A673 (cell line): ENCODE results near the gene METTL22.

Experiments
- CTCF ChIP-seq: fragments of 300-800, 200-600 bp; sonication (generic); conservative IDR thresholded peaks from 2 replicates; pipeline ENCODE4 v1.5.1; 2017; ENCODE audit warnings: low read depth, mild to moderate bottlenecking, antibody characterized with exemption, low read length, moderate library complexity, mixed read lengths
- EZH2 ChIP-seq: fragments of 200-600 bp; sonication (generic); IDR thresholded peaks from 2 replicates; pipeline ENCODE4 v1.6.1; 2017; ENCODE audit warnings: borderline replicate concordance, low read depth, mild to moderate bottlenecking, mixed read lengths, antibody characterized with exemption, low read length; ENCODE audit not compliant: poor library complexity, severe bottlenecking

- no peak for TF ChIP-seq EZH2
- no peak for TF ChIP-seq CTCF
Observed at GRCh38 chr16:8676737-8677375, 55.4 kb downstream of the METTL22 start.
